GM21447 (cell line): Measurements from ENCODE around the gene WDTC1.

Experiments
- ATAC-seq: cut with Tn5 transposase; IDR thresholded peaks from one replicate; pipeline ENCODE4 v1.9.1; 2021; ENCODE audit not compliant: unreplicated experiment

The WDTC1 gene

DNA sequence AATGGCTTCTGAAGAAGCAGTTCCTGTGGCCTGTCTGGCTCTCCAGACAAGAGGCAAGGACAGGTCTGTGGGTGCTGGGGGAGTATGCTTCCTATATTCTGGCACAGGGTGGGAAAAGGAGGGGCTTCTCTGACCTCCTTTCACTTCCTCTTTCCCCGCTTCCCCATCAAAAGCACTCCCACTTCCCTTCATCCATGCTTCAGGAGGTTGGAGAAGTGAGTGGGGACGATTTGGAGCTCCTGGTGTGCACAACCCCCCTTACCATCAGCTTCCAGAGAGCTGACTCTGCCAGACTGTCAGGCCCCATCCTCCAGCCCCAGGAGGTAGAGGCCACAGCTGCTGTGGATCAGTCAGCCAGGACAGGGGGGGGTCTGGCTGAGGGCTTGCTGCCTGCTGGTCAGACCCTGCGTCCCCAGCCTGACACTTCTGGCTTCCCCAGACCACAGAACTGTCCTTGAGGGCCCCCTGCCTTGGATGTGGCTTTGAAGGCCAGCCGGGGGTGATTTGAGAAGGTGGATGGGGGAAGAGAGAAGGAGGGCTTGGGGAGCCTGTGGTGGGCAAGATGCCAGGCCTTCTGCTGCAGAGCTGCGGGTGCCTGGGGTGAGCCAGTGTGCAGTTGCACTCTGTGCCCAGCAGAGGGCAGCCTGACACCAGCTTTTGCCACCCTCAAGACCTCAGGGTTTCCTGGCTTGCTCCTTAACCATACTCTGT is 66.1 kb downstream of the WDTC1 start:
- peak; percentile 65 for ATAC-seq

GRCh38 chr1:27301052-27301422 is 66.6 kb downstream of the WDTC1 start:
- ATAC-seq, result no peak

GRCh38 chr1:27301582-27302199 is 67.3 kb downstream of the WDTC1 start:
- ATAC-seq, result no peak

GRCh38 chr1:27302612-27303011 is 68.2 kb downstream of the WDTC1 start:
- ATAC-seq, result no peak

- no peak for ATAC-seq
Measured at GRCh38 chr1:27303509-27303908, 69.1 kb downstream of the WDTC1 start.

DNA sequence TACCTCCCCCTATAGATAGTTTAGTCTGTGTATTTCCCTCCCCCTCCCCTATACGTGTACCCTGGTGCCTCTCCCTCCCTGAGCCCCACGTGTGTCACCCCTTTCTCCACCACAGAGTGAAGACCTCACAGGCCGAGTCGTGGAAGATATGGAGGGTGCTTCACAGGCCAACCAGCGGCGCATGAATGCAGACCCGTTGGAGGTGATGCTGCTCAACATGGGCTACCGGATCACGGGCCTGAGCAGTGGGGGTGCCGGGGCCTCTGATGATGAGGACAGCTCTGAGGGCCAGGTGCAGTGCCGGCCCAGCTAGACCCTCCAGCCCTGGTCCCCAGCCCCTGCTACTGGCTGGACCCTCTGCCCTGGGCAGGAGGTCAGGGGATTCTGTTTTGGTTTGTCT is 71.6 kb downstream of the WDTC1 start:
- ATAC-seq, result no peak

DNA sequence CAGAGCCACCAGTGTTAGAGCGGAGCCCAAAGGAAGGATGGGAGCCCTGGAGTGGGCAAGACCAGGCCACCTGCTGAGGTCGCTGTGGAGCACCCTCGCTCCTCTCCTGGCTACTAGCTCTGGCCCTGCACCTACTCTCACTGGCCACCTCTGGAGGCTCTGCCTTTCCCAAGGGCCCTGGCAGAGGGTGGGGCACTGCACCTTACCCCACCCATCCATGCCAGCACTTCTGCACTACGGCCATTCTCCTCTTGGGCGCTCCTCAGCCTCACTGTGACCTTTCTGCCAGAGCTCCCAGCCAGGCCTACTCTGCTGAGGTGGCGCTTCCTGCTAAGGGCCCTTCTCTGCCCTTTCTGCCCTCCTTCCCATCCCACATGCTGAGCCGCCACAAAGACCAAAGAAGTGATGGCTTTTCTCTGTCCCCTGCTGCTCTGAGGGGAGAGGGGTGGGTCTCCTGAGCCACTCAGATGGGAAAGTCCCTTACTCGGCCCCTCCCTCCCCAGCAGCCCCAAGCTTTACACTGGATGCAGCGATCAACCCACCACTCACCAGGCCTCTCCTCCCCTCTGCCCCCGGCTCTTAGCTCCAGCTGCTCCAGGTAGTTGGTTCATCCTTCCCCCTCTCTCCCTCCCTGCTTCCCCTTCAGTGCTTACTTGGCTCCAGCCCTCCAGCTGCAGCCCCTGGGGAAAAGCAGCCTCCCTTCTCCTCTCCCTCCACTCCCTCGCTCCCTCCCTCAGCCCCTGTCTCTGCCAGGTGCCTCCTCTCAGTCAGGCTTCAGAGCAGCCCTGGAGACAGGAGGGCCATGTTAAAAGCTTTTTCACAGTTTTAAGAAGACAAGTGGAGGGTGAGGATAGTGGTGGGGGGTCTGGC is 72.7 kb downstream of the WDTC1 start:
- no peak for ATAC-seq

DNA sequence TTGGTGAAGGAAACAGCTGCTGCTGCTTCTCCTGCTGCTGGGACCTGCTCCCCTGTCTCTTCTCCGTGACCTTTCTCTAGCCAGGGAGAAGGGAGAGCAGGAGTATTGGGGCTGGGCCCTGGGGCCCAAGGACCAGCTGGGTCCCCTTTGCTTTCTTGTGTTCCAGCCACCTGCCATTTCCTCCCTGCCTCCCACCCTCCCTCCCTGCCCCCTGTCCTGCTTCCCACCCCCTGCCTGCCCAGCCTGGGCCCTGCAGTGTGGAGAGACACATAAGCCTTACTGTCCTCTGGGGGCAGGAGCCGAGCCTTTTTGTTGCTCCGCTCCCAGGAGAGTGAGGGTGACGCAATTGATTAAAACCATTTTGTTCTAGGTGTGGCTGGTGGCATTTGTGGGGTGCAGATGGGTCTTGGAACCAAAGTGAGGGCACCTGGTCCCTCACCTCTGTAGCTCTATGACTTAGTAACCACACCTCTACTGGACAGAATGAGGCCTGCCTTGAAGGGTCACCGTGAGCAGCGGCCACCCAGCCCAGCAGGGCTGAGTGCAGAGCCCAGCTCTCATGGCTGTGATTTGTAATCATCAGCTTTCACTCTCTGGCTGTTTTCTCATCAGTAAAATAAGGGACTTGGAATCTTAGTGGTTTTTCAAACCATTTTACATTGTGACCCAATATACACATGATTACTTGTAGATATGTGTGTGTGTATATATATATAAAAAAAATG is 73.6 kb downstream of the WDTC1 start:
- ATAC-seq, result no peak

DNA sequence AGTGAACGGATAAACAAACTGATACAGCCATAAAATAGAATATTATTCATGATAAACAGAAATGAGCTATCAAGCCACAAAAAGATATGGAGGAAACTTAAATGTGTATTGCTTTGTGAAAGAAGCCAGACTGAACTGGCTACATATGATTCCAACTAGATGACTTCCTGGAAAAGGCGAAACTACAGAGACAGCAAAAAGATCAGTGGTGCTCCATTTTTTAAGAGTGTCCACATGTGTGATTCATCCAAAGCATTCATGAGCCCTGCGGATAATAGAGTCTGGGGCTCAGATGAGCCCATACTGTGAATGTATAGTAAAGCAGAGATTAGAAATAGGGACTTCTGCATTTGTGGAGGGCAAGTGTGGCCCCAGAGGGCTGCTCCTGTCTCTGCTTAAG is 79.7 kb downstream of the WDTC1 start:
- ATAC-seq, result no peak

DNA sequence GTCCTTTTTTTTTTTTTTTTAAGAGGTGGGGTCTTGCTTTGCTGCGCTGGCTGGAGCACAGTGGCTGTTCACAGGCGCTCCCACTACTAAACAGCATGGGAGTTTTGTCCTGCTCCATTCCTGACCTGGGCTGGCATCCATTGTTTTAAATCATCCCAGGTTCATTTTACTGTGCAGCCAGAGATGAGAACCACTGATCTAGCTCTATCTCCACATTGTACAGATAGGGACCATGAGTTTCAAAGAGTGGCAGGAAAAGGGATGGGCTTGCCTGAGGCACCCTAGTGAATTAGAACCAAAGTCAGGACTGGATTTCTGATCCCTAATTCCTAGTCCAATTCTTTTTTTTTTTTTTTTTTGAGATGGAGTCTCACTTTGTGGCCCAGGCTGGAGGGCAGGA is 80.3 kb downstream of the WDTC1 start:
- ATAC-seq, result no peak

DNA sequence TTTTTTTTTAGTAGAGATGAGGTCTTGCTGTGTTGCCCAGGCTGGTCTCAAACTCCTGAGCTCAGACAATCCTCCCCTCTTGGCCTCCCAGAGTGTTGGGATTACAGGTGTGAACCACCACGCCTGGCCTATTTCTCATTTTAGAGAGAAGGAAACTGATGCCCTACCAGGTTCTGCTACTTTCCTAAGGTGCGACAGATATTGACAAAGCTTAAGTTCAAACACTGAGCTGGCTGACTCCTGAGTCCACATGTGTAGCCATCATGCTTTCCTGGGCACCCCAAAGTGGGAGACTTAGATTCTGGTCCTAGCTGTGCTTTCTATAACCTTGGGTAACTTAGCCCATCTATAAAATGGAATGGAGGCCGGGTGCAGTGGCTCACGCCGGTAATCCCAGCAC is 82.4 kb downstream of the WDTC1 start:
- ATAC-seq, result no peak

DNA sequence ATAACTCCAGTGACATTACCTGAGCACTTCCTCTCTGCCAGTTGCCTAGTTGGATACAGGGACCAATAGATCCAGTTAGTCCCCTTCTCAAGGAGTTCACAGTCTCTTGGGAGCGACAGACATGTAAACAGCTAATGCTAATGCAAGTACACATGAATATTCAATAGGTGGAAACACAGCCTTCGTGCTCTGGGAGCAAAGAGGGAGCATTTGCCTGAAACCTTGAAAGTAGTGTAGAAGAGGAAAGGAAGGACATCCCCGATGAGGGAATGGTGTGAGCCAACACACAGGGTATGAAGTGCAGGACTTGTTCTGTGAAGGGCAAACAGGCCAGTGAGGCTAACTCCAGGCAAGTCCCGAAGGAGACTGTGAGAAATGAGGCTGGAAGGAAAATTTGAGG is 83.7 kb downstream of the WDTC1 start:
- ATAC-seq, result no peak

- no peak for ATAC-seq
Measured at GRCh38 chr1:27318596-27318995, 84.2 kb downstream of the WDTC1 start.

DNA sequence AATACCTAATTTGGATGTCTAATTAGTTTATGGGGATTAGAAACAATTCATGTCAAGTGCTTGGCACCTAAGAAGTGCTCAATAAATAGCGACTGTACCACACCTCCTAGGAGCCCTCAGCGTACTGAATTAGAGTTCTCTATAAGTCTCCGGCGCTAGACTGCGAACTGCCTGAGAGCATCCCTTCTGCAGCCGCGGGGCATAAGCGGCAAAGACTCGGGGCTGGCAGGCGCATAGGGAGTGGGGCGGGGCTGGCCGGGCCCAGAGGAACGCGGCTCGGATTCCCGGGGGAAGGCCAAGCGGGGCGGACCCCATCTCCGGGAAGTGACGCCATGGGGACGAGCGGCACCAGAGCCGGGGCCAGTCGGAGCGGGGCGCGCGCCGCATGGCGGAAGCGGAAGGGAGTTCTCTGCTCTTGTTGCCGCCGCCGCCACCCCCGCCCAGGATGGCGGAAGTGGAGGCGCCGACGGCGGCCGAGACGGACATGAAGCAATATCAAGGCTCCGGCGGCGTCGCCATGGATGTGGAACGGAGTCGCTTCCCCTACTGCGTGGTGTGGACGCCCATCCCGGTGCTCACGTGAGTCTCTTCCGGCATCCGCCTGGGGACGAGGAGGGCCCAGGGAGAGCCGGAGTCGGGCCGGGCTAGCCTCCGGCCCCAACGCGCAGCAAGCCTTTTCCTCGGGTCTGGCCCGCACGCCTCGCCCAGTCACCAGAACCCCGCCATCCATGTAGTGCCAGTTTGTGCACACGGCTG is 87.6 kb downstream of the WDTC1 start, which contains the start of gene TMEM222:
Gene TMEM222 (plus strand): TSS at position 351 of the 756 bp plus-strand sequence. CDS start 35 bp downstream, at position 386.
- peak; percentile 90 for ATAC-seq

GRCh38 chr1:27322569-27323240 is 88.3 kb downstream of the WDTC1 start:
- ATAC-seq, result peak; percentile 6

DNA sequence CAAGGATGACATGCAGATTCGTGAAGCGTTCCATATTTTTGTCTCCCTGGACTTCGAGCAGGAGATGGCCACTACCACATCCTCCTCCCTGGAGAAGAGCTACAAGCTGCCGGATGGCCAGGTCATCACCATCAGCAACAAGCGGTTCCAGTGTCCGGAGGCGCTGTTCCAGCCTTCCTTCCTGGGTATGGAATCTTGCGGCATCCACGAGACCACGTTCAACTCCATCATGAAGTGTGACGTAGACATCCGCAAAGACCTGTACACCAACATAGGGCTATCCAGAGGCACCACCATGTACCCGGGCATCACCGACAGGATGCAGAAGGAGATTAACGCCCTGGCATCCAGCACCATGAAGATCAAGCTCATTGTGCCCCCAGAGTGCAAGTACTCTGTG is 90.9 kb downstream of the WDTC1 start:
- ATAC-seq, result no peak

DNA sequence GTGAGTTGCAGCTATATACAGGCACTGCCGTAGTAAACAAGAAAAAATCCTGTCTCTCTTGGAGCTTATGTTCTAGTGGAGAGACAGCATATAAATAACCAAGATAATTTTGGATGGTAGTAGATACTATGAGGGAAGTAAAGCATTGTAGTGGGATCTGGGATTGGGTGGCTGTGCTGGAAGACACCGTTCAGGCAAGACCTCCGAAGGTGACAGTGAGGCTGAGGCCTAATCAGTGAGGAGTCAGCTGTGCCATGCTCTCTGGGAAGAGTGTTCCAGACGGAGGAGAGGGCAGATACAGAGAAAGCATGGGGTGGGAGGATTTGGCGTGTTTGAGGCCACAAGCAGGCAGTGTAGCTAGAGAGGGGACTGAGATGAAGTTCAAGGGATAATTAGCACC is 93.5 kb downstream of the WDTC1 start:
- ATAC-seq, result no peak

- no peak for ATAC-seq
Measured at GRCh38 chr1:27330786-27331185, 96.4 kb downstream of the WDTC1 start.

- ATAC-seq, result no peak
Measured at GRCh38 chr1:27331426-27331825, 97.0 kb downstream of the WDTC1 start.

- no peak for ATAC-seq
Measured at GRCh38 chr1:27331922-27332321, 97.5 kb downstream of the WDTC1 start.
